Upper lobe of left lung (tissue), 4 donors: ENCODE measurements around the gene MAPK7.

Source experiments
- EP300 ChIP-seq, 4 donors: sonication (generic); formaldehyde crosslinking; IDR thresholded peaks; one replicate each; pipeline ENCODE4 v1.5.1; 2017; ENCODE audit warnings: antibody characterized with exemption in 4 of 4, control low read depth in 2 of 4
- POLR2AphosphoS5 ChIP-seq, 2 donors: sonication (generic); formaldehyde crosslinking; IDR thresholded peaks; one replicate each; pipeline ENCODE4 v1.5.1; 2017; ENCODE audit warnings: antibody characterized with exemption in 2 of 2
- TF ChIP-seq, protein P1 (sequence below), 6 experiments: fragments of 450-650 bp in 4 of 6; fragments of 200-600 bp in 2 of 6; sonication (generic) in 2 of 6; IDR thresholded peaks; one replicate each; pipeline ENCODE4 v1.5.1; 2016 to 2019; ENCODE audit warnings: antibody characterized with exemption in 6 of 6

DNA sequence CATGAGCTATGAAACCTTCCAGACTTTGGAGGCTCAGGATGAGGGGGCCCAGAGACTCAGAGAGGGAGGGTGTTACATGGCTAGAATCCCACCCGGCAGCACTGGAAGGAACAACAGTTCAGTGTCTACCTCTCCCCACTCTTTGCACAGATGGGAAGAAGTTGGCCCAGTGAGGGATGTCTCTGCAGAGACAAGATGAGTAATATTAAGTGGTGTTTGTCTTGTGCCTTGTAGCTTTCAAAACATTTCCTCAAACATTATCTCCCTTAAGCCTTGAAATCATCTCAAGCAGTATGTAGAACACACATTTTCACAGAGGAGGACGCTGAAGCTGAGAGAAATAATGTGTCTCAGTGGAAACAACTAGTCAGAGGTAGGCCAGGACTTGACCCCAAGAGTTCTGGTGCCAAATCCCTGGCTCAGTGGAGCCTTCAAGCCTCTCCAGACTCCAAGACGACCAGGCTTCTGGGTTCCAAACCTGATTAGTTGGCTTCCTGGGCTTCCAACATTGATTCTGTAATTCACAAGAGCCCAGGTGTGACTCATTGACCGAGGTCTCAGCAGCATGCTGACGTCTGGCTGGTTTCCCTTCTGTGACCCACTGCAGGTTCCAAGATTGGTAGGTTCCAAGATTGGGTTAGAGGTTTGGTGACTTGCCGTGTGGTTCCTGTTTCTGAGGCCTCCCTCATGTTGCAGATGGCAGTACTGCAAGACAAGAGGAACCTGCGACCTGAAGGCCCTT, 40.1 kb downstream of the MAPK7 start:
- TF ChIP-seq, protein P1, sequence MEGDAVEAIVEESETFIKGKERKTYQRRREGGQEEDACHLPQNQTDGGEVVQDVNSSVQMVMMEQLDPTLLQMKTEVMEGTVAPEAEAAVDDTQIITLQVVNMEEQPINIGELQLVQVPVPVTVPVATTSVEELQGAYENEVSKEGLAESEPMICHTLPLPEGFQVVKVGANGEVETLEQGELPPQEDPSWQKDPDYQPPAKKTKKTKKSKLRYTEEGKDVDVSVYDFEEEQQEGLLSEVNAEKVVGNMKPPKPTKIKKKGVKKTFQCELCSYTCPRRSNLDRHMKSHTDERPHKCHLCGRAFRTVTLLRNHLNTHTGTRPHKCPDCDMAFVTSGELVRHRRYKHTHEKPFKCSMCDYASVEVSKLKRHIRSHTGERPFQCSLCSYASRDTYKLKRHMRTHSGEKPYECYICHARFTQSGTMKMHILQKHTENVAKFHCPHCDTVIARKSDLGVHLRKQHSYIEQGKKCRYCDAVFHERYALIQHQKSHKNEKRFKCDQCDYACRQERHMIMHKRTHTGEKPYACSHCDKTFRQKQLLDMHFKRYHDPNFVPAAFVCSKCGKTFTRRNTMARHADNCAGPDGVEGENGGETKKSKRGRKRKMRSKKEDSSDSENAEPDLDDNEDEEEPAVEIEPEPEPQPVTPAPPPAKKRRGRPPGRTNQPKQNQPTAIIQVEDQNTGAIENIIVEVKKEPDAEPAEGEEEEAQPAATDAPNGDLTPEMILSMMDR (IDR thresholded peaks at IDR 0.05): no peak
- TF ChIP-seq POLR2AphosphoS5 (IDR thresholded peaks at IDR 0.05) (no peak), EP300 (IDR thresholded peaks at IDR 0.05) (no peak)
